ENCODE results near the gene CHRNA9. TPM values are rescaled to one million over a fixed set of nuclear protein-coding genes. Genes with fewer than 3 reads are reported as not detected.

Gene CHRNA9
- polyA plus RNA-seq, 1 donor (not counting 4 experiments of a cell fraction or from before 2014, with no cell fraction given), result 0.03 TPM

- Histone ChIP-seq H2AFZ (ENCODE audit: control insufficient read depth, low read length) (peak overlapping the region; percentile 40), H3K9me3 (ENCODE audit: control insufficient read depth, low read depth, low read length) (no peaks in the 10 kb centered on the region), H3K4me2 (ENCODE audit: control insufficient read depth, extremely low read depth, insufficient read depth, low read depth, low read length) (no peak overlapping the region), H3K36me3 (ENCODE audit: control insufficient read depth in 2 of 2, extremely low read depth in 1 of 2, insufficient read depth in 2 of 2, low read length in 2 of 2) (no peaks in the 10 kb centered on the region), H4K20me1 (ENCODE audit: control insufficient read depth, extremely low read depth, insufficient read depth, low read length) (no peaks in the 10 kb centered on the region), H3K4me1 (ENCODE audit: control insufficient read depth, extremely low read depth, insufficient read depth, low read length) (no peaks in the 10 kb centered on the region), H3K27ac (ENCODE audit: control insufficient read depth, insufficient read depth, low read length) (no peak overlapping the region), H3K9me1 (ENCODE audit: control insufficient read depth, extremely low read depth, insufficient read depth, low read length) (no peaks in the 10 kb centered on the region), H3K4me3 (ENCODE audit: control insufficient read depth in 2 of 3, extremely low read depth in 1 of 3, insufficient read depth in 2 of 3, low read depth in 1 of 3, low read length in 3 of 3) (no peak overlapping the region), H3K27me3 (ENCODE audit: control insufficient read depth, extremely low read depth, insufficient read depth, low read length) (no peaks in the 10 kb centered on the region), H3K9ac (ENCODE audit: control insufficient read depth, extremely low read depth, insufficient read depth, low read length) (no peak overlapping the region), H3K79me2 (ENCODE audit: control insufficient read depth, insufficient read depth, low read length) (no peaks in the 10 kb centered on the region)
- no peak for FAIRE-seq
- TF ChIP-seq CTCF (optimal IDR thresholded peaks at IDR 0.05 in 1 of 3, IDR thresholded peaks at IDR 0.05 in 1 of 3, conservative IDR thresholded peaks at IDR 0.05 in 1 of 3; ENCODE audit: extremely low read depth in 1 of 3, insufficient read depth in 2 of 3, low read length in 3 of 3) (no peak), EZH2 (IDR thresholded peaks at IDR 0.05; ENCODE audit: low read length) (no peak)
- DNase-seq (ENCODE audit: low read depth, low spot score), result no peak
- dilution Hi-C loops (cut with MboI; ENCODE audit: extremely low pct_ligation_motif_present, low sequenced_read_pairs), result no loop called here
Observed at GRCh38 chr4:40372651-40373050, 37.5 kb downstream of the CHRNA9 start.

- no peak overlapping the region for H3K4me2 ChIP-seq (ENCODE audit: control insufficient read depth, extremely low read depth, insufficient read depth, low read depth, low read length)
- dilution Hi-C loops (cut with MboI; ENCODE audit: extremely low pct_ligation_motif_present, low sequenced_read_pairs), result no loop called here
- no peaks in the 10 kb centered on the region for H3K4me1 ChIP-seq (ENCODE audit: control insufficient read depth, extremely low read depth, insufficient read depth, low read length)
- H3K9me3 ChIP-seq (ENCODE audit: control insufficient read depth, low read depth, low read length), result no peaks in the 10 kb centered on the region
- no peaks in the 10 kb centered on the region for H3K36me3 ChIP-seq (ENCODE audit: control insufficient read depth in 2 of 2, extremely low read depth in 1 of 2, insufficient read depth in 2 of 2, low read length in 2 of 2)
- no peak for DNase-seq (ENCODE audit: low read depth, low spot score)
- H3K27ac ChIP-seq (ENCODE audit: control insufficient read depth, insufficient read depth, low read length), result no peak overlapping the region
- H3K9me1 ChIP-seq (ENCODE audit: control insufficient read depth, extremely low read depth, insufficient read depth, low read length), result no peaks in the 10 kb centered on the region
- no peaks in the 10 kb centered on the region for H3K27me3 ChIP-seq (ENCODE audit: control insufficient read depth, extremely low read depth, insufficient read depth, low read length)
- no peak for FAIRE-seq
- no peak overlapping the region for H3K4me3 ChIP-seq (ENCODE audit: control insufficient read depth in 2 of 3, extremely low read depth in 1 of 3, insufficient read depth in 2 of 3, low read depth in 1 of 3, low read length in 3 of 3)
- H3K9ac ChIP-seq (ENCODE audit: control insufficient read depth, extremely low read depth, insufficient read depth, low read length), result no peak overlapping the region
- no peak overlapping the region for H2AFZ ChIP-seq (ENCODE audit: control insufficient read depth, low read length)
- TF ChIP-seq EZH2 (IDR thresholded peaks at IDR 0.05; ENCODE audit: low read length), result no peak
- TF ChIP-seq CTCF (optimal IDR thresholded peaks at IDR 0.05 in 1 of 3, IDR thresholded peaks at IDR 0.05 in 1 of 3, conservative IDR thresholded peaks at IDR 0.05 in 1 of 3; ENCODE audit: extremely low read depth in 1 of 3, insufficient read depth in 2 of 3, low read length in 3 of 3), result no peak
- no peaks in the 10 kb centered on the region for H3K79me2 ChIP-seq (ENCODE audit: control insufficient read depth, insufficient read depth, low read length)
- no peaks in the 10 kb centered on the region for H4K20me1 ChIP-seq (ENCODE audit: control insufficient read depth, extremely low read depth, insufficient read depth, low read length)
Observed at GRCh38 chr4:40373636-40374035, 38.5 kb downstream of the CHRNA9 start.

Measured in keratinocyte (primary cell).